ENCODE results near the gene INPP4B.

- TF ChIP-seq POLR2A (IDR thresholded peaks at IDR 0.05; ENCODE audit: low read depth, low read length) (no peak), POLR2AphosphoS5 (IDR thresholded peaks at IDR 0.05; ENCODE audit: low read depth, low read length) (no peak), TAF1 (IDR thresholded peaks at IDR 0.05; ENCODE audit: low read depth, low read length) (no peak)
These were observed 500.2 kb downstream of the INPP4B start for GRCh38 chr4:142345924-142346323.

Measured in GM12891 (cell line).